Measurements from ENCODE around the gene OGFR. TPM values are rescaled to one million over a fixed set of nuclear protein-coding genes. Genes with fewer than 3 reads are reported as not detected.

The OGFR gene
- total RNA-seq, 1 experiment from 2014 or later: 117 TPM

- DNase-seq (ENCODE audit: low read depth): no peak
Observed at GRCh38 chr20:62800314-62801259, 4.0 kb upstream of the OGFR start.

- DNase-seq (ENCODE audit: low read depth): no peak
Observed at GRCh38 chr20:62801284-62802010, 3.2 kb upstream of the OGFR start.

- DNase-seq (ENCODE audit: low read depth): no peak
Observed at GRCh38 chr20:62802026-62802712, 2.5 kb upstream of the OGFR start.

GRCh38 chr20:62804021-62804626, 511 bp upstream of the OGFR start:
- peak; percentile 46 for DNase-seq (ENCODE audit: low read depth)

- peak; percentile 39 for DNase-seq (ENCODE audit: low read depth)
Observed at GRCh38 chr20:62805155-62805710, 598 bp downstream of the OGFR start.

- DNase-seq (ENCODE audit: low read depth): no peak
Observed at GRCh38 chr20:62805711-62806382, 1.2 kb downstream of the OGFR start.

- DNase-seq (ENCODE audit: low read depth): no peak
Observed at GRCh38 chr20:62806383-62807050, 1.9 kb downstream of the OGFR start.

GRCh38 chr20:62807444-62808210, 3.0 kb downstream of the OGFR start:
- DNase-seq (ENCODE audit: low read depth): no peak

- DNase-seq (ENCODE audit: low read depth): peak; percentile 54
Observed at GRCh38 chr20:62808211-62808865, 3.7 kb downstream of the OGFR start.

GRCh38 chr20:62809530-62810428, 5.1 kb downstream of the OGFR start:
- DNase-seq (ENCODE audit: low read depth): no peak

- DNase-seq (ENCODE audit: low read depth): no peak
Observed at GRCh38 chr20:62811320-62811719, 6.7 kb downstream of the OGFR start.

GRCh38 chr20:62811720-62812119, 7.1 kb downstream of the OGFR start:
- DNase-seq (ENCODE audit: low read depth): no peak

GRCh38 chr20:62812181-62812906, 7.7 kb downstream of the OGFR start:
- no peak for DNase-seq (ENCODE audit: low read depth)

GRCh38 chr20:62812907-62813200, 8.2 kb downstream of the OGFR start:
- no peak for DNase-seq (ENCODE audit: low read depth)

- no peak for DNase-seq (ENCODE audit: low read depth)
Observed at GRCh38 chr20:62813588-62813987, 9.0 kb downstream of the OGFR start.

- no peak for DNase-seq (ENCODE audit: low read depth)
Observed at GRCh38 chr20:62814060-62814708, 9.5 kb downstream of the OGFR start.

- DNase-seq (ENCODE audit: low read depth): no peak
Observed at GRCh38 chr20:62814709-62815065, 10.1 kb downstream of the OGFR start.

Measured in M059J (cell line).